Adrenal gland (tissue), 12 donors: ENCODE measurements around the gene TTC21B. TPM values are rescaled to one million over a fixed set of nuclear protein-coding genes. Genes with fewer than 3 reads are reported as not detected.

Source experiments
- DNase-seq, 7 donors: peaks; one replicate each; pipeline ENCODE4 v3.0.0-alpha.2; 2019 to 2020
- H3K27ac ChIP-seq, 5 donors: fragments of 200-600 bp; sonication (generic) in 4 of 5; 1 replicate in 3 of 5; 2 replicates in 2 of 5; pipeline versions ENCODE4 v1.5.1 to v1.8.0; 2016 to 2020; ENCODE audit warnings: mild to moderate bottlenecking in 1 of 5
- H3K27me3 ChIP-seq: fragments of 200-600 bp; 2 replicates; pipeline ENCODE4 v1.8.0; 2021
- H3K36me3 ChIP-seq, 2 donors: fragments of 200-600 bp; replicated peaks in 1 of 2; 1 replicate in 1 of 2; 2 replicates in 1 of 2; pipeline versions ENCODE4 v1.5.1 to v1.8.0; 2018 to 2022
- H3K4me1 ChIP-seq, 2 donors: fragments of 200-600 bp; replicated peaks in 1 of 2; 1 replicate in 1 of 2; 2 replicates in 1 of 2; pipeline versions ENCODE4 v1.5.1 to v1.8.0; 2018 to 2021
- H3K4me3 ChIP-seq, 4 donors: fragments of 200-600 bp; sonication (generic) in 3 of 4; one replicate each; pipeline ENCODE4 v1.5.1; 2016 to 2018
- H3K9me3 ChIP-seq, 3 donors: fragments of 200-600 bp; sonication (generic) in 1 of 3; replicated peaks in 1 of 3; 1 replicate in 2 of 3; 2 replicates in 1 of 3; pipeline versions ENCODE4 v1.5.1 to v1.8.0; 2016 to 2021
- POLR2A ChIP-seq, 2 donors: fragments of 450-650 bp; IDR thresholded peaks; one replicate each; pipeline ENCODE4 v1.6.1; 2017; ENCODE audit warnings: antibody characterized with exemption in 2 of 2, mild to moderate bottlenecking in 2 of 2, moderate library complexity in 1 of 2
- WGBS, 4 donors: extraction: QIAGEN DNeasy Blood & Tissue Kit in 2 of 4; methylation state at CpG; one replicate each; pipeline versions ENCODE4 v1.1.5 to v1.1.7; 2013 to 2017; 5-methylcytosine and 5-hydroxymethylcytosine counted together
- intact Hi-C, 2 donors: fragments of 100-400 bp; cut with DNase I; formaldehyde crosslinking; loops; one replicate each; pipeline versions ENCODE4 v1.14.1 to v1.15.0; 2022 to 2023
- polyA plus RNA-seq, 3 donors: library from polyadenylated mRNA; stranded (reverse); fragments of 200-250 nt in 2 of 3; fragments of 350-450 nt in 1 of 3; fragmentation: Illumina TruSeq in 1 of 3; extraction: RNeasy Lipid Tissue Mini Kit (QIAGEN cat#74804) in 1 of 3; gene quantifications; one replicate each; pipeline ENCODE4 v1.2.3, GENCODE V29; 2013 to 2014
- total RNA-seq, 9 donors: library from RNA; depleted of rRNA in 4 of 9; stranded (reverse); fragments of >200 nt in 4 of 9; fragments of 120-200 nt in 1 of 9; fragmentation: NEBNext Ultra II Directional in 1 of 9; extraction: Animal tissue kit (Norgen Biotek cat#: 25700) in 1 of 9; gene quantifications; one replicate each; pipeline versions ENCODE4 v1.1.0 to v1.2.4, GENCODE V29; 2013 to 2023
- TF ChIP-seq, protein P1 (sequence below), 6 experiments: fragments of 450-650 bp in 4 of 6; fragments of 200-600 bp in 2 of 6; sonication (generic) in 1 of 6; IDR thresholded peaks; 1 replicate in 5 of 6; 2 replicates in 1 of 6; pipeline versions ENCODE4 v1.5.1 to v1.8.0; 2016 to 2021; ENCODE audit warnings: antibody characterized with exemption in 6 of 6, mild to moderate bottlenecking in 2 of 6, moderate library complexity in 1 of 6
- donor health status: healthy with polysubstance abuse.
- donor health status: Bipolar disorder and iron deficiency.
- donor health status: DM: yes; HTN: yes; CAD: no.
- donor health status: DM: no; HTN: no; CAD: no.
- donor health status: DM: no; HTN: no; CAD: no.
- donor health status: DM: yes; HTN: yes; CAD: no.

The TTC21B gene
- total and polyA plus RNA-seq, 12 donors: 4.8 to 28.5 (median 10.0) TPM

DNA sequence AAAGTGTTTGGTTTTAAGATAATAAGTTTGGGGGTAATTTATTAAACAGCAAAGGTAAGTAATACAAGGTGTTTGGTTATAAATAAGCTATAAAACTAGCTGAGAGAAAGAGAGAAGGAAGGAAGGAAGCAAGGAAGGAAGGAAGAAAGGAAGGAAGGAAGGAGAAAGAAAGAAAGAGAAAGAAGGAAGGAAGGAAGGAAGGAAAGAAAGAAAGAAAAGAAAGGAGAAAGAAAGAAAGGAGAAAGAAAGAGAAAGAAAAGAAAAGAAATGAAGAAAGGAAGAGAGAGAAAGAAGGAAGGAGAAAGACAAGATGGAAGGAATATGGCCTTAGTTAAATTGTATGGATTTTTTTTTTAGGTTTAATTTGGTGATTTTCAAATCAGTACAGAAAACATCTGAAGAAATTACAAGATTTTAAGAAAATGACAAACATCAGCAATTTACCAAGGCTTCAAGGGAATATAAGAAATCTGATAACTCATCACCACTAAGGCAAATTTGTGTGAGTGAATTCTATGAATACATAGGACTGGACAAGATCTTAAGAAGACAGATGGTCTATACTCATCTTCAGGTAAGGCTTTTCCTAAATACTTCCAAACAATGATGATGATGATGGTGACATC lies 113.1 kb downstream of the TTC21B start:
- intact Hi-C loops: no loop called here
- no peaks in the 10 kb centered on the region for H3K36me3 ChIP-seq
- no peak for DNase-seq
- no peak overlapping the region for H3K27ac ChIP-seq
- no peaks in the 10 kb centered on the region for H3K27me3 ChIP-seq
- H3K9me3 ChIP-seq: no peaks in the 10 kb centered on the region
- H3K4me1 ChIP-seq: no peaks in the 10 kb centered on the region
- H3K4me3 ChIP-seq: no peak overlapping the region
- TF ChIP-seq POLR2A (IDR thresholded peaks at IDR 0.05): no peak
- TF ChIP-seq, protein P1, sequence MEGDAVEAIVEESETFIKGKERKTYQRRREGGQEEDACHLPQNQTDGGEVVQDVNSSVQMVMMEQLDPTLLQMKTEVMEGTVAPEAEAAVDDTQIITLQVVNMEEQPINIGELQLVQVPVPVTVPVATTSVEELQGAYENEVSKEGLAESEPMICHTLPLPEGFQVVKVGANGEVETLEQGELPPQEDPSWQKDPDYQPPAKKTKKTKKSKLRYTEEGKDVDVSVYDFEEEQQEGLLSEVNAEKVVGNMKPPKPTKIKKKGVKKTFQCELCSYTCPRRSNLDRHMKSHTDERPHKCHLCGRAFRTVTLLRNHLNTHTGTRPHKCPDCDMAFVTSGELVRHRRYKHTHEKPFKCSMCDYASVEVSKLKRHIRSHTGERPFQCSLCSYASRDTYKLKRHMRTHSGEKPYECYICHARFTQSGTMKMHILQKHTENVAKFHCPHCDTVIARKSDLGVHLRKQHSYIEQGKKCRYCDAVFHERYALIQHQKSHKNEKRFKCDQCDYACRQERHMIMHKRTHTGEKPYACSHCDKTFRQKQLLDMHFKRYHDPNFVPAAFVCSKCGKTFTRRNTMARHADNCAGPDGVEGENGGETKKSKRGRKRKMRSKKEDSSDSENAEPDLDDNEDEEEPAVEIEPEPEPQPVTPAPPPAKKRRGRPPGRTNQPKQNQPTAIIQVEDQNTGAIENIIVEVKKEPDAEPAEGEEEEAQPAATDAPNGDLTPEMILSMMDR (IDR thresholded peaks at IDR 0.05): no peak

DNA sequence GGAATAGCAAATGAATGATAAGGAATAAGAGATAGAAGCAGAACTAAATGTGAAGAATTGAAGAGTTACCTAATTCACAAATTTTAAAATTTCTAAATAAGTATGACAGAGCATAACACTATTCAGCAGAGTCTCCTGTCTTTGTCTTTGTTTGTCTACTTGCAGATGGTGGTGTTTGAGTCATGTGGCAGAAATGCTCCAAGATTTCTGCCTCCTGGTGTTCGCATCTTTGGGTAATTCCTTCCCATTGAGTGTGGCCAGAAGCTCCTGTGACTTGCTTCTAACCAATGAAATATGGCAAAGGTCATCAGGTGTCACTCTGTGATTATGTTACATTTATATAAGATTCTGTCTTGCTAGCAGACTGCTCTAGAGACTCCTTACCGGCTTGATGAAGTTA lies 114.0 kb downstream of the TTC21B start:
- intact Hi-C loops: no loop called here
- no peaks in the 10 kb centered on the region for H3K36me3 ChIP-seq
- DNase-seq: no peak
- no peaks in the 10 kb centered on the region for H3K27me3 ChIP-seq
- TF ChIP-seq, protein P1 (IDR thresholded peaks at IDR 0.05): no peak
- TF ChIP-seq POLR2A (IDR thresholded peaks at IDR 0.05): no peak
- no peak overlapping the region for H3K27ac ChIP-seq
- no peaks in the 10 kb centered on the region for H3K9me3 ChIP-seq
- no peaks in the 10 kb centered on the region for H3K4me1 ChIP-seq
- no peak overlapping the region for H3K4me3 ChIP-seq
- 86 to 95% (median 90%) methylated on average over 2 of the region's 2 CpGs for WGBS, 4 donors

DNA sequence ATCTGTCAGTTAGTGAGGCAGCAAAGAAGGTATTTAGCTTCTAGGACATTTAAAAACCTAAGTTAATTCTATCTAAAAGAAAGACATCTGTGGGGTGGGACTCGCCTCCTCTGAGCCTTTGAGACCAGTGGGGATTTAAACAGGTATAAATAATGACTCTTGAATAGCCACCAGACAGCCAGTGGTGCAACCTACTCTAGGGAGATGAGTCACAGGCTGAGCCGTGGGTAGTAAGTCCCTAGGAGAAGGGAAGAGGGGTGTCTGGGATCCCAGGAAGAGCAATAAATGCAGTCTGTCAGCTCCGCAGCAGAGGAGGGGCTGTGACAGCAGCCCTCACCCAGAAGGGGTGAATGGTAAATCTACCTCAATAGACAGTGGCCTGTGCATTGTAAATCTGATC lies 116.5 kb downstream of the TTC21B start:
- intact Hi-C loops: no loop called here
- Histone ChIP-seq H3K36me3 (no peaks in the 10 kb centered on the region), H3K9me3 (no peaks in the 10 kb centered on the region), H3K27me3 (no peaks in the 10 kb centered on the region), H3K27ac (no peak overlapping the region), H3K4me1 (no peaks in the 10 kb centered on the region), H3K4me3 (no peak overlapping the region)
- WGBS, 4 donors: 67 to 72% (median 69%) methylated on average over 3 of the region's 3 CpGs
- DNase-seq: no peak
- TF ChIP-seq, protein P1 (IDR thresholded peaks at IDR 0.05): no peak
- TF ChIP-seq POLR2A (IDR thresholded peaks at IDR 0.05): no peak

DNA sequence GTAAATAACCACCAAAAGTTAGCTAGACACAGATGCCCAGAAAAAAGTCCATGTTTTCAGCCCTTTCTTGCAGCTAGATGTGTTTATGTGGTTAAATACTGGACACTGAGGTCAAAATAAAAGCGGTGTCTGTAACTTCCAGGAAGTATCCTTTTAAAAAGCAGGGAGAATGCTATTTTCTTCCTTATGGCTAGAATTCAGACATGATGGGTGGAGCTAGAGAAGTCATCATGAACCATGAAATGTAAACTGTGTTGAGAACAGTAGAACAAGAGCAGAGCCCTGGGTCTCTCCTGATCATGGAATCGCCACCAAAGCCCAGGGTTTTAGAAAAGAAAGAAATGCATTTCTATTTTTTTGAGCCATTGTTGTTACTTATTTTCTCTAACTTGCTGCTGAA lies 118.2 kb downstream of the TTC21B start:
- Histone ChIP-seq H3K36me3 (no peaks in the 10 kb centered on the region), H3K27ac (no peak overlapping the region), H3K9me3 (no peaks in the 10 kb centered on the region), H3K4me3 (no peak overlapping the region), H3K4me1 (no peaks in the 10 kb centered on the region), H3K27me3 (no peaks in the 10 kb centered on the region)
- DNase-seq: no peak
- TF ChIP-seq POLR2A (IDR thresholded peaks at IDR 0.05): no peak
- intact Hi-C loops: no loop called here
- 78 to 88% (median 86%) methylated on average over 2 of the region's 2 CpGs for WGBS, 4 donors

DNA sequence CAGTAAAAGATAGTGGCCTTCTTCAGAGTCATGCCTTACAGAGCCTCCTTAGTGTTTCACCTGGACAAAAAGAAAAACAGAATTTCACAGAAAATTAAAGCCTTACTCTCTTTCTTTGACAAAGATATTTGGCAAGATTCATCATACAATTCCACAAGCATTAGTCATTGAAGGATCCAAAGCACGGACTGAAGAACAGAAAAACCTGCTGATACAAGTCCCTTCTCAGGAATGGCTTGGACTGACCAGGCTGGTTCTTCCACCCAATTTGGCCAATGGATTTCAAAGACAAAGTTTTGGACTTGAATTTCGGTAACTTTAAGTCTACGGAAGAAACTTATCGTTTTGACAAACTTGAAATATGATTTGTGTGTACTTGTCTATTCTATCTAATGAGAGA lies 120.4 kb downstream of the TTC21B start:
- no peak for DNase-seq
- Histone ChIP-seq H3K27ac (no peak overlapping the region), H3K27me3 (no peaks in the 10 kb centered on the region), H3K4me3 (no peak overlapping the region), H3K9me3 (no peaks in the 10 kb centered on the region), H3K36me3 (no peaks in the 10 kb centered on the region), H3K4me1 (no peaks in the 10 kb centered on the region)
- intact Hi-C loops: no loop called here
- no peak for TF ChIP-seq POLR2A (IDR thresholded peaks at IDR 0.05)
- TF ChIP-seq, protein P1 (IDR thresholded peaks at IDR 0.05): no peak
- WGBS, 4 donors: 77 to 84% (median 79%) methylated on average over 4 of the region's 4 CpGs
